Right lobe of liver (tissue), 6 donors: ENCODE data around the gene GRM7. TPM values are rescaled to one million over a fixed set of nuclear protein-coding genes. Genes with fewer than 3 reads are reported as not detected.

Experiments used
- ATAC-seq, 4 donors: fragments of 200-7000 bp; cut with Tn5 transposase; one replicate each; pipeline ENCODE4 v1.9.1; 2020; ENCODE audit warnings: mild to moderate bottlenecking in 4 of 4, moderate library complexity in 4 of 4
- DNase-seq, 3 donors: peaks; one replicate each; pipeline ENCODE4 v3.0.0-alpha.2; 2020
- H3K27ac ChIP-seq, 3 donors: fragments of 200-600 bp; one replicate each; pipeline ENCODE4 v1.8.0; 2022
- H3K27me3 ChIP-seq, 2 donors: fragments of 200-600 bp; one replicate each; pipeline ENCODE4 v1.8.0; 2022
- H3K36me3 ChIP-seq, 4 donors: fragments of 200-600 bp; sonication (generic) in 1 of 4; one replicate each; pipeline versions ENCODE4 v1.5.1 to v1.8.0; 2017 to 2022; ENCODE audit warnings: control low read depth in 1 of 4
- H3K4me1 ChIP-seq, 4 donors: fragments of 200-600 bp; sonication (generic) in 1 of 4; one replicate each; pipeline versions ENCODE4 v1.5.1 to v1.8.0; 2017 to 2022; ENCODE audit warnings: control low read depth in 1 of 4
- H3K4me3 ChIP-seq, 3 donors: fragments of 200-600 bp; one replicate each; pipeline ENCODE4 v1.8.0; 2022
- H3K9me3 ChIP-seq, 4 donors: fragments of 200-600 bp; sonication (generic) in 1 of 4; one replicate each; pipeline versions ENCODE4 v1.5.1 to v1.8.0; 2017 to 2022; ENCODE audit warnings: control low read depth in 1 of 4
- CTCF ChIP-seq, 4 donors: fragments of 200-600 bp in 3 of 4; fragments of 450-650 bp in 1 of 4; IDR thresholded peaks; one replicate each; pipeline versions ENCODE4 v1.5.1 to v1.8.0; 2016 to 2022; ENCODE audit warnings: antibody characterized with exemption in 4 of 4, mild to moderate bottlenecking in 2 of 4
- POLR2A ChIP-seq: fragments of 450-650 bp; IDR thresholded peaks from one replicate; pipeline ENCODE4 v1.6.1; 2017; ENCODE audit warnings: antibody characterized with exemption, mild to moderate bottlenecking
- WGBS: methylation state at CpG from one replicate; pipeline ENCODE4 v1.1.6; 2018; ENCODE audit warnings: low coverage, low lambda C conversion rate; ENCODE audit not compliant: insufficient coverage; ENCODE audit errors: missing lambda C conversion rate; 5-methylcytosine and 5-hydroxymethylcytosine counted together
- intact Hi-C, 2 donors: fragments of 100-400 bp; cut with DNase I; formaldehyde crosslinking; loops; one replicate each; pipeline versions ENCODE4 v1.11.2 to v1.14.1; 2022
- total RNA-seq, 6 experiments: library from RNA; depleted of rRNA in 2 of 6; stranded (reverse); fragments of >200 nt in 2 of 6; fragmentation: NEBNext Ultra II Directional in 3 of 6; extraction: Animal tissue kit (Norgen Biotek cat#: 25700) in 3 of 6; gene quantifications; one replicate each; pipeline versions ENCODE4 v1.1.0 to v1.2.4, GENCODE V29; 2016 to 2023
- donor health status: DM: no; HTN: yes; CAD: no.
- donor health status: DM: no; HTN: no; CAD: no.
- donor health status: DM: no; HTN: no; CAD: no.
- donor health status: DM: no; HTN: yes; CAD: no.
- donor health status: DM: no; HTN: yes; CAD: no.

The GRM7 gene
- total RNA-seq, 6 experiments from 2014 or later, result 0.20 to 0.56 TPM; not detected in 4

GRCh38 chr3:6878731-6879130 is 17.8 kb downstream of the GRM7 start:
- no peak overlapping the region for H3K27ac ChIP-seq
- TF ChIP-seq POLR2A (no peak), CTCF (IDR thresholded peaks at IDR 0.05) (no peak)
- H3K27me3 ChIP-seq, result no peaks in the 10 kb centered on the region
- intact Hi-C loops, result no loop called here
- DNase-seq, result no peak
- no peaks in the 10 kb centered on the region for H3K9me3 ChIP-seq
- no peak overlapping the region for H3K4me3 ChIP-seq
- no peak for ATAC-seq
- no peaks in the 10 kb centered on the region for H3K4me1 ChIP-seq
- no peaks in the 10 kb centered on the region for H3K36me3 ChIP-seq

- Histone ChIP-seq H3K36me3 (no peaks in the 10 kb centered on the region), H3K4me3 (no peak overlapping the region), H3K27ac (no peak overlapping the region), H3K27me3 (no peaks in the 10 kb centered on the region), H3K9me3 (no peaks in the 10 kb centered on the region), H3K4me1 (peaks cover 0 to 7% (median 0%) of the 10 kb centered on the region in 4 donors)
- TF ChIP-seq POLR2A (no peak), CTCF (IDR thresholded peaks at IDR 0.05) (no peak)
- 68% methylated on average over 3 of the region's 3 CpGs for WGBS
- intact Hi-C loops, result no loop called here
- DNase-seq (no peak), ATAC-seq (no peak)
Observed at GRCh38 chr3:6912240-6912639, 51.3 kb downstream of the GRM7 start.

GRCh38 chr3:6915898-6916297 is 55.0 kb downstream of the GRM7 start:
- H3K27me3 ChIP-seq, result no peaks in the 10 kb centered on the region
- no peak for TF ChIP-seq CTCF (IDR thresholded peaks at IDR 0.05)
- TF ChIP-seq POLR2A, result no peak
- no peaks in the 10 kb centered on the region for H3K36me3 ChIP-seq
- H3K9me3 ChIP-seq, result no peaks in the 10 kb centered on the region
- ATAC-seq, result peak in 3 of 4 donors; percentile 23 to 62 (median 57)
- H3K4me3 ChIP-seq, result no peak overlapping the region
- intact Hi-C loops, result no loop called here
- H3K27ac ChIP-seq, result no peak overlapping the region
- WGBS, result 24% methylated on average over 1 of the region's 1 CpG
- DNase-seq, result no peak
- H3K4me1 ChIP-seq, result peaks cover 0 to 12% (median 0%) of the 10 kb centered on the region in 4 donors

GRCh38 chr3:6921066-6921465 is 60.2 kb downstream of the GRM7 start:
- DNase-seq (peak; percentile 54 to 79 (median 56)), ATAC-seq (peak; percentile 96 to 99 (median 98))
- no peaks in the 10 kb centered on the region for H3K9me3 ChIP-seq
- H3K27me3 ChIP-seq, result no peaks in the 10 kb centered on the region
- 21% methylated on average over 8 of the region's 8 CpGs for WGBS
- no peak overlapping the region for H3K27ac ChIP-seq
- peaks cover 0 to 12% (median 0%) of the 10 kb centered on the region in 4 donors for H3K4me1 ChIP-seq
- H3K36me3 ChIP-seq, result no peaks in the 10 kb centered on the region
- H3K4me3 ChIP-seq, result no peak overlapping the region
- TF ChIP-seq CTCF (IDR thresholded peaks at IDR 0.05), result no peak
- no peak for TF ChIP-seq POLR2A
- intact Hi-C loops, result no loop called here

GRCh38 chr3:6921876-6922275 is 61.0 kb downstream of the GRM7 start:
- ATAC-seq, result no peak
- no peaks in the 10 kb centered on the region for H3K9me3 ChIP-seq
- H3K36me3 ChIP-seq, result no peaks in the 10 kb centered on the region
- no peak for TF ChIP-seq POLR2A
- TF ChIP-seq CTCF (IDR thresholded peaks at IDR 0.05), result no peak
- H3K4me3 ChIP-seq, result no peak overlapping the region
- no peaks in the 10 kb centered on the region for H3K27me3 ChIP-seq
- no peak for DNase-seq
- H3K4me1 ChIP-seq, result peaks cover 0 to 11% (median 0%) of the 10 kb centered on the region in 4 donors
- no peak overlapping the region for H3K27ac ChIP-seq
- intact Hi-C loops, result no loop called here
- WGBS, result 76% methylated on average over 8 of the region's 8 CpGs
